HG03521 (cell line): ENCODE measurements around the gene RPL19.

ENCODE experiments used
- ATAC-seq: cut with Tn5 transposase; IDR thresholded peaks from one replicate; pipeline ENCODE4 v1.9.1; 2021; ENCODE audit warnings: mild to moderate bottlenecking, moderate library complexity; ENCODE audit not compliant: unreplicated experiment

RPL19 gene

DNA sequence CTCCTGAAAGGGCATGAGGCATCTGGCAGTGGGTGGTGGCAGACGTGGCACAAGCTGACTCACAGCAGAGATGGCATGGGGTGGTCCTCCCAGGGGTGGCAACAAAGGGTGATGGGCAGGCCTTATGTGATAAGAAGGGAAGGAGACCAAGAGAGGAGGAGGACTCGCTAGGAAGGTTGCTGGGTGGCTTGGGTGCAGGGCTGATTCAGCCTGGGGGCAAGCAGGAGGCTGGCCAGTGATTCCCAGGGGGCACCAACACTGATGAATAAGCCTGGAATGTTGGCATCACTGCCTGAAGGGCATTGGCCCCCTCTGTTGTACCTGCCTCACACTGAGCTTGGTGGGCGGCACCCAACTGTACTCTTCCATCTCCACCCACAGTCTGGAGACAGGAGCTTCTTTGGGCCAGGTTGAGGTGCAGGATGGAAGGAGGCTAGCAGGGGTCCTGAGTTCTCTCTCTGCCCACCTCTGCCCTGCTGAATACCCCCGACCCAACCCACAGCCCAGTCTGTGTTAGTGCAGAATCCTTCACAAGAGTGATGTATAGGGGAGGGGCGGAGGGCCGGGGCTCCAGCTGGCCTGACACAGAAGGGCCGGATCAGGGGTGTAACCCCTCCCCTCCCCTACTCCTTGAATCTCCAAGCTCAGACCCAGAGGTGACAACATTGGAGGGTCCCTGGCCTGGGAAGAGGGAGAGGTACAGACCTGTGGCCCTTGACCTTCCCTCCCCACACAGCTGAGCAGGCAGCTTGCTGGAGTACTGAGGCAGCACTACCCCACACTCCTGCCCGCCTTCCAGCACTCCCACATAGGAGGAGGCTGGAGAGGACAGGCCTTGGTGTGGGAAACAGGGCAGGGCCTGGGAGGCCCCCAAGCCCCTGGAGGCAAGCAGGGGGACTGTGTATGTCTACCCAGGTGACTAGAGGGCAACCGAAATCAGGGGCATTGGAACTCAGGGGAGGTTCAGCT, 23.1 kb downstream of the RPL19 start:
- no peak for ATAC-seq

DNA sequence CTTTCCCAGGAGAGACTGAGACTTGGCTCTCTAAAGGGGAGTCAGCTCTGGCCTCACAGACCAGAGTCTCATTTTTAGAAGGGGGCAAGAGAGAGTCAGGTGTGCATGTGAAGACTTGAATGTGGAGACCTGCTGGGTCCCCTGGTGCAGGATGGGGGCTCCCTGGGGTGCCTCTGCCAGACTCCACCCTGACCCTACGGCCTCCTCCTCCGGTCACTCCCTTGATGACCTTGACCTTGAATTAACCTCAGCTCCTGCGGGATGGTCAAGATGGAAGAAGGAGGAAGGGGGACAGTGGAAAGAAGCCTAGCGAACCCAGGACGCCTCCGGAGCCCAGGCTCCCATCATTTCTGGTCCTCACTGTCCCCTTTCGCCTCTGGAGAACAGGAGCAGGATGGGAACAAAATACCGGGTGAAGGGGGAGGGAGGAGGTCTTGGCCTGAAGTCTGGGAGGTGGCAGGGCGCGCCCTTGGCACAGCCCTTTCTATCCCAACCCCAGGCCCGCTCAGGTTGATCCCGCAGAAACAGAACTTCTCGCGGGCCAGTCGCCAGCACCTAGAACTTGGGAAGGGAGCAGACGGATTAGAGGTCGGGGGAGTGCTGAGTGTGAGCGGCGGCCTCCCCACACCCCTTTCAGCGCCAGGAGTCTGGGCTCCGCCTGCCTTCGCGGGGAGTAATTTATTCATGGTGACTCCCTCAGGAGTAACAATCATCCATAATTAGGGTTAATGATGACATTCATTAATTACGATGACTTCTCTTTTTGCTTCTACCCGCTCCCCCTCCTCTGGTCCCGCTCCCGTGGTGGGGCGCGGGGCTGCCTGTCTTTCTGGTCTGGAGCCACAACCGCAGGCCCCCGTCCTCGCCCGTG, 24.1 kb downstream of the RPL19 start:
- no peak for ATAC-seq

DNA sequence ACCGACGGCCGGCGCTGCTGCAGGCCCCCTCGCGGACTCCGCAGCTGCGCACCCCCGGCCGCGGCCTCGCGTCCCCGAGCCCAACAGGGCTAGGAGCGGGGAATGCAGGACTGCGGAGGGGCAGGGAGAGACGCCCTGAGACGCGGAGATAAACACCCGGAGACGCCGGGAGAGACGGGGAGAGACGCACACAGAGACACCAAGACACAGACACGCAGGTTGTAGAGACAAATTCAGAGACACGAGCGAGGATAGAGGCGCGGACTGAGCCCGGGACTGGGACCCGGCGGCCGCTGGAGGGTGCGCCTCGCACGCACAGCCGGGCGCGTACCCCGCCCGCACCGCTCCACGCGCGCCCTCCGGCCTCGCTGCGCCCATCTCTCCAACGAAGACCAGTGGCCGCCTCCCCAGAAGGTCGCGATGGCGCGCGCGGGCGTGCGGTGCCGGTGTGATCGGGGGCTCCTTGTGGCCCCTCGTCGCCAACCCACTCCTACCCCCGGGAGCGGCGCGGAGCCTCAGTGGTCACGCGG, 24.8 kb downstream of the RPL19 start:
- ATAC-seq = no peak

DNA sequence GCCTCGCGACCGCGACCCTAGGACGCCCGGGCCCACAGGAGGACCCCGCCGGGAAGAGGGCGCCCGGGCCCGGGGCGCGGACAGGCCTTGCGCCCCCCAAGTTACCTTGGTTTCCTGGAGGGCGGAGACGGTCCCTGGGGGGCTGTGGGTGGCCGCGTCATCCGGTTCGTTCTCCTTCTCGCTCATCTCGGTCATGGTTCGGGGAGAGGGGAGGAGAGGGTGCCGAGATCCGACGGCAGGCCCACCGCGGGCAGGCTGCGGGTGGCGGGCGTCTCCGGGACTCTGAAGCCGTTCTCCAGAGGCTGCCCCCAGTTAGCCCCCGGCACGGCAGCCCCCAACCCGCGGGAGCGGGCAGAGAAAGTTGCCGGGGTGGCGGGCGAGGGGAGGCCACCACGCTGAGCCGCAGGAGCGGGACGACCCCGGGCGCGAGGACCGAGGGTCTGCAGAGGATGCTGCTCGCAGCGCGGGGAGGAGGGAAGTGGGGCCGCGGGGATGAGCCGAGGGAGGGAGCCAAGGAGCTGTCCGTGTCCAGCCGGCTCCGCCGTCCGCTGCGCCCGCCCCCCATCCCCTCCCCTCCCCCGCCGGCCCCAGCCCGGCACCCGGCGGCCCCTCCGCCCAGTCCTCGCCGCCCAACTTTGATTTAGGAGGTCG, 25.4 kb downstream of the RPL19 start, which contains the start of gene STAC2:
Gene STAC2 (minus strand): TSS at position 638 of the 651 bp plus-strand sequence. CDS start 443 bp downstream, at position 195.
- no peak for ATAC-seq

DNA sequence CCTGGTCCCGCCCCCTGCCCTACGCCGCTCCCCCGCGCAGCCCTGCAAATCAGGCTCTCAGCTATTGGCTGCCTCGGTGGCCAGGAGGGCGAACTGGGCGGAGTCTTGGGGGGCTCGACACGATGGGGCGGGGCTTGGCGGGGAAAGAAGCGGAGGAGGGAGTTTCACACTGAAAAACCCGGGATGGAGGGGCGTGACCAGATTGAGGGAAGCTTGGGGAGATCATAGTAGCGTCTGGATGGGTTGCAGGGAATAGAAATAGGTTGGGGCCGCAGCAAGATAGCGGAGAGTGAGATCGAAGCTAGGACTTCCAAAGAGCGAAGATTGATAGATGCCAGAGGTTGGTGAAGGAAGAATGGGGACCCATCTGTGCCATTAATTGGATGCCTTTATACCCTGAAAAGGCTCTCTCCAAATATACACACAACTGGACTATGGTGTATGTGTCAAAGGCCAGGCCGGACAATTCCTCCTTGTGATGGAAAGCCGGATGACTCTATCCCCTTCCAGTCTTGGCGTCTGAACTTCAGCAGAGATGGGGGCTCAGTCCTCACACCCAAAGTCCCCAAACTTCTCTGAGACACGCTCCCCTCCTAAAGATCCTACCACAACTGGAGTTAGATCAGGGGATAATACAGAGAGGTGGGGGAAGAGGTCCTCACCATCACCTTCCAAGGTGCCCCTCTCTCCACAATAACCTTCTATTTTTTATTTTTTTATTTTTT, 26.0 kb downstream of the RPL19 start:
- ATAC-seq = no peak

DNA sequence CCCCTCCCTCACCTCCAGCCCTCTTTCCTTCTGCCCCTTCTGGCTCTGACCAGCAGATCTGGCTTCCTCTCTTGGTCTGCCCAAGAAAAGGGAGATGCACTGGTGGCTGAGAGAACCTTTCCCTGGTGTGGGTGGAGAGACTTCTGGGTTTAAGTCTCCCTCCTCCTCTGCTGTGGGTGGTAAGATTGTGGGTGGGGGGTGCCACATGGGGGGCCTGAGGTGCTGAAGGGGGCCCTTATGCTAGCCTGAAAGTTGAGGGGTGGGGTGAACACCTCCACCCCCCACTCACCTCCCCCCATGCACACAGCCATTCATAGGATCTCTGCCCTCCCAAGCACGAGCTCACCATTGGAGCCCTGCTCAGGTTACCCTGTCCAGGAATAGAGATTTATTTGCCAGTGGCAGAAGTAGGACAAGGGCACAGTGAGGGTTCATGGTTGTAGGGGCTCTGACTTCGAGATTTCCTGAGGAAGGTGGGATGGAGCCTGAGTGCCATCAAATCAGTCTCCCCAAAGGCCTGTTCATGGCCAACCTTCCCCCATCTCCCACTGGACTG, 27.4 kb downstream of the RPL19 start:
- ATAC-seq = no peak

DNA sequence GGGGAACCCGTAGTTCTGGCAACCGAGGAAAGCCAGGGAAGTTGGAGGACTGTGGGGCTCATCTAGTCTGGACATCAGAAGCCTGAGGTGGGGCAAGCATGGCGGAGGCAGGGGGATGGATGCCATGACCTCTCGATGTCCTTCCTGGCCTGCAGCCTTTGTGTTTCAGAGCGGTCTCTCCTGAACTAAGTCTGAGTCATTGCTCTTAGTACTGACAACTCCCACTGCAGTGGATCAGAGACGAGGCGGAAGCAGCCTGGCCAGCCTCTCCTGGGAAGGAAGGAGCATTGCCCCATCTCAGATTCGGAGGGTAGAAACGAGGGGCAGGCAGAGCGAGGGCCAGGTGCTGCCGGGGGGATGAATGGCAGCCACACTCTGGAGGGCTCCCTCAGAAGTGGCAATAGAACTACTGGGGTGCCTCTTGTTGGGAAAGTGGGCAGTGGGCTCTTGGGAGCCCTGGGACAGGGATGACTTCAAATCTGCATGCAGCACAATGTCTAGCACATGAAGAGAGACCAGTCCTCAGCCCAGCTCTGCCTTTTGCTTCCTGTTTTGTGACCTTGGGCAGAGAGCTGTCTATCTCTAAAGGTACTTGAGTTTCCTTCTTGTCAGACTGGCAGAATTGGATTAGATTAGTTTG, 29.3 kb downstream of the RPL19 start:
- ATAC-seq = no peak

DNA sequence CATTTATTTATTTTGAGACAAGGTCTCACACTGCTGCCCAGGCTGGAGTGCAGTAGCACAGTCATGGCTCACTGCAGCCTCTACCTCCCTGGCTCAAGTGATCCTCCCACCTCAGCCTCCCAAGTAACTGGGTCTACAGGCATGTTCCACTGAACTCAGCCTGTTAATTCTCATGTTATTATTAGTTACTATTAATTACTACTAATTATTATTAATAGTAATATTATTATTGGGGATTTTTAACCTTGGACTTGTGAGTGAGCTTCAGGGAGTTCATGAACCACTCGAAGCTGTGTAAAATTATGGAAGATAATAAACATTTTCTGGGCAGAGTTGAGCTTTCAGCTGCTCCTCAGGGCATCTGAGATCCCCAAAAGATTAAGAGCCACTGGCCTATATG, 30.3 kb downstream of the RPL19 start:
- no peak for ATAC-seq

DNA sequence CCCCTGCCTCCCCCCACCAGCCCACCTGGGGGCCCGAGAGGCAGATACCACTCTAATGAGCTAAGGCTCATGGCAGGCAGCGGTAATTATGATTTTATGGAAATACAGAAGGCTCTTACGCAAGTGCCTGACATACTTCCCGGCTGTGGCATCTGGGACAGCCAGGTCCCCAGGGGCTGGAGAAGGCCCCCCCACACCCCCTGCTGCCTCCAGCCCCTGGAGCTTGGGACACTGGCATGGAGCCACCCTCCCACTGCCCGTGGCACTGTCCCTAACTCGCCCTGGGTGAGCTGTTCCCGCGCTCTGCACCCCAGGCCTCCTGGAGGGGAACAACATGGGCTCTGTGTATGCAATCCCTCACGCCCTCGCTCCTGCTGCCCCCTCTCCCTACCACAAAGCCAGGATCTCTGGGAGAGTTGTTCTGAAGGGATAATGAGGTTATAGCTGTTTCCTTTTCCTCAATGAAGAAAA, 31.0 kb downstream of the RPL19 start:
- no peak for ATAC-seq

DNA sequence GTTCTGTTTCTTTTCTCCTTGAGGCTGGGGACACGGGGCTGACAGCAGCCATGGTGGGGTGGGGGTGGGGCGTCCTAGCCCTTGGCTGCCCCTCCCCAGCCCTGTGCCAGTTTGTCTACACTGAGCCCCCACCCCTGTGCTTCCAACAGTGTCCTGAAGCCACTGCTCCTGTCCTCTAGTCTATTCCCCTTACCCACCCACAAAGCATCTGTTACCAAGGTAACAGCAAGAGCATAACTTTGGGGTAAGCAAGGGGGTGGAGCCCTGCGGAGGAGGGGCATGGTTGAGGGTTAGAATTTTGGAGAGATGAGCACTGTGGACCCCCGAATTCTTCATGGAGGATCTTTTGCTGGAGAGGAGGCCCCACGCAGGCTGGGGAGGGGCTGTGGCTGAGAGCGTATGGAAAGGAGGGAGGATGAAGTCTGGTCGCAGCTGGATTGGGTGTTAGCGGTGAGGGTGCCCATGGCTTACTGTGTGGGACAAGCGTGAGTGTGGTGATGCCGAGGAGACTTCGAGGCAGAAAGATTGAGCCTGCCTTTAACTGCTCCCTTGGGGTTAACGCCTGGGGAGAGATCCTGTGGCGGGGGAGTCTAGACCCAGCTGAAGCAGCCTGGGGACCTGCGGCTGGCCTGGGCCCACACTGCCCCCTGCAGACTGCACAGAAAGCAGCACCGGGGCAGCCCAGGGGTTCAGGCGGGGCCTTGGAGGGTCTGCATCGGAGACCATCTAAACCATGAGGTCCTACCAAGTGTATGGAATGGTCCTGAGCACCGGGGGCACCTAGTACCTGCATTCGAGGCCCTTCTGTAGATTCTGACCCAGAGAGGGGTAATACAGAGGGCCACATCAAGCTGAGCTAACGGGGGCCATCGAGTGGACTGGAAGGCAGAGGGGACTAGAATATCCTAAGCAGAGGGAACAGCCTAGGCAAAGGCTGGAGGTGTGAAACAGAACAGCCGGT, 31.8 kb downstream of the RPL19 start:
- ATAC-seq = no peak

DNA sequence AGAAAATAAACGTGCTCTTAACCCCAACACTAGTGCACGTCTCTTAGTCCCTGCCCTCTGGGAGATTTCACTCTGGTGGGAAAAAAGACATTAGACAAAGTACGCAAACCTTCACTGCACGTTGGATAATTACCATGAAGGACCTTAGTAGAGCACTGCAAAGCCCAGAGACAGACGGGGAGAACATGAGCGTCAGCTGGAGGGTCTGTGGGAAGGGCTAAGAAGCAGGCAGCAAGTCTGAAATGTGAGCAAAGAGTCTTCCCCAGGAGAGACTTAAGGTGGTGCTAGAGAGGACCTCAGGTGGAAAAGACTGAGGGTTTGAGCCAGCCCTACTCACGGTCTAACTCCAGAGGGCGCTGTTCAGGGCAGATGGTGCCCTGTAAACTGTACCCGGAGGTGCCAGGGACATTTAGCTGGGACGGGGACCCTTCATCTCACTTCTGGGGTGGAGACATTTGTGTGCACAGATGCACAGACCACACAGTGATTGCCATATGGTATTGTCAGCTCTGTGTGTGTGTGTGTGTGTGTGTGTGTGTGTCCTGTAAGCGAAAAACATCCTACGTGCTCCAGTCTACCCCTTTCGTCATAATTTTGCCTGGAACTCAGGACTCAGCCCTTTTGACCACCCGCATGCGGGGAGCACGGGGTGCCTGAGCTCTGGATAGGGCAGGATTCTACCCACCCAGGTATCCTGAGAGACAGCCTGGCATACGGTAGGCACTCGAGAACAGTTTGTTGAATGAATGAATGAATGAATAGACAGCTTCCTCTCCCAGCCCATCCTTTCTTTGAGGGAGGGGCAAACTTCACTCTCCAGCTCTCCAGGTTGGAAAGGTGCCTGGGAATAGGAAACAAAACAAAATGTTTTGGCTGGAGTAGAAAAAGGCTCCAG, 35.7 kb downstream of the RPL19 start:
- no peak for ATAC-seq

DNA sequence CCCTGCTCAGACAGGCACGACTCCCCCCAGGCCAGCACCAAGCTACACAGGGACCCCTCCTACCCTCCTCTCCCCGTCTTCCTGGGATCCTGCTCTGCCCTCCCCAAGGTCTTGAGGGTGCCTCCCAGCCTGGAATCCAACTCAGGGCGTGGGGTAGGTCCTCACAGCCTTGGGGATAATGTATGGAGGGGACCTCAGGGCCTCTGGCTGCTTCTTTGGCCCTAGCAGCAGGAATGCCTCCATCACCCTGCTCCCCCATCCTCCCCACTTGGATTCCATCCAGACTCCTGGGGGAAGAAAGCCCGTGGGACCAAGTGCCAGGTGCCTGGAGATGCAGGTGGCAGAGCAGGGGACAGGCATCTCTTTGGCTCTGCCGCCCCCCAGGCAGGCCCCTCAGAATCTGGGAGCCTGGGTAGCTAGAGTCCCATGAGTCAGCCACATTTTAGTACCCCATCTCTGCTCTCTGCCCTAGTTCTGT, 36.4 kb downstream of the RPL19 start:
- no peak for ATAC-seq

DNA sequence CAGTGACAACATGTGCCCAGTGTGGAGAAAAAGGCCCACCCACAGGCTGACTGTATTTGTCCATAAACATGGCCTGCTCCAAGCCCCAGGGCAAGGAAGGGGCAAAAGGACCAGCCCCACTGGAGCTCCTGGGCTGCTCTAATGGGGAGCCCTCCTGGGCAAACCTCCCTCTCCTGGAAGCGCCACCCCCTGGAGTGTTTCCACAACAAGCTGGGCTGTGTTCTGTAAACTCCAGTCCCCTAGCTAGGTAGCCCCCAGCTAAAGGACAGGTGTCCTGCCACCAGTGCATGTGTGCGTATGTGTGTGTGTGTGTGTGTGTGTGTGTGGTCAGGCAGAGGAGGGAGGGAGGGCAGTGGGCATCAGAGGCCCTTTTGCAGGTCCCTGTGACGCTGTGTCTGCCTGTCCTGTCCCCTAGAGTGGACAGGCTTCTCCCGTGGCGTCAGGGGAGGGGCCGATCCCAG, 36.9 kb downstream of the RPL19 start:
- no peak for ATAC-seq

DNA sequence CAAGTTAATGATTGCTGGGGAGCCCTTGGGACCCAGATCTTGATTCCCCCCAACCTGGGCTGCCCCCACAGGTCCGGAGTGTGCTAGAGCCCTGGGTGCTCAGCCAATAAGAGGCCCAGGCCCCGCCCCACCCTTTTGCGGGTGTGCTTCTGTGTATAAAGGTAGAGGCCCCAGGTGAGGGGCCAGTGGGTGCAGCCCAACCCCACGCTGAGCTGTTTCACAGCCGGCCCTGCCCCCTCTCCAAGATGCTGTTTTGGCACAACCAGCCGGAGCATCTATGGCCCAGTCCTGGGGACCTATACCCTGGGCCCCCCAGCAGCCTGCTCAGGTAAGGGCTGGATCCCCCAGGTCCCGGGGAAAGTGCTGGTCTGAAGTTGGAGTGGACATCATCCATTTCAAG, 37.5 kb downstream of the RPL19 start:
- no peak for ATAC-seq

DNA sequence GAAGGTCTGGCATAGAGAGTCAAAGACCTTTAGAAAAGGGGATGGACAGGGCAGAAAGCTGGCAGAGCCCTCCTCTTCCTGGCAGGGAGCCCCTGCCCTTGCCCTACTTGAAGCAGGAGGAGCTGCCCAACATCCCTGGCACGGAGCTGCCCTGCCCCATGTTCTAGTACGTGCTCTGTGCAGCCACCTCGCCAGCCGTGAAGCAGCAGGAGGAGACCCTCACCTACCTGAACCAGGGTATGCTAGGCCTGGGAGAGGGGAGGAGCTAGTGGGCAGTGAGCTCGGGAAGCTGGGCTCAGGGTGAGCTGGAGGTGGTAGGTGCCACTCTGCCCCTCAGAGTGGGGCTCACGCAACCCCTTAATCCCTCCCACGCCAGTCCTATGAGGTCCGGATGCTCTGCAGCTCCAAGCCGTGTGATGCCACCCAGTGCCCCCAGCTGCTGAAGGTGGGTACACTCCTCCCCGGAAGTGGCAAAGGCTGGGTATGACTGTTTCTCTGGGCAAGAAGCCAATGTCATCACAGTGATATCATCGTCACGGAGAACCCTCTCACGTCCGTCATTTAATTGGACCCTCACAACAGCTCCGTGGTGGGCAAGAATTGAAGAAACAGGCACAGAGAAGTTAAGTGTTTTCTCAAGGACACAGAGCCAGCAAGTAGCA, 38.4 kb downstream of the RPL19 start:
- ATAC-seq = no peak

DNA sequence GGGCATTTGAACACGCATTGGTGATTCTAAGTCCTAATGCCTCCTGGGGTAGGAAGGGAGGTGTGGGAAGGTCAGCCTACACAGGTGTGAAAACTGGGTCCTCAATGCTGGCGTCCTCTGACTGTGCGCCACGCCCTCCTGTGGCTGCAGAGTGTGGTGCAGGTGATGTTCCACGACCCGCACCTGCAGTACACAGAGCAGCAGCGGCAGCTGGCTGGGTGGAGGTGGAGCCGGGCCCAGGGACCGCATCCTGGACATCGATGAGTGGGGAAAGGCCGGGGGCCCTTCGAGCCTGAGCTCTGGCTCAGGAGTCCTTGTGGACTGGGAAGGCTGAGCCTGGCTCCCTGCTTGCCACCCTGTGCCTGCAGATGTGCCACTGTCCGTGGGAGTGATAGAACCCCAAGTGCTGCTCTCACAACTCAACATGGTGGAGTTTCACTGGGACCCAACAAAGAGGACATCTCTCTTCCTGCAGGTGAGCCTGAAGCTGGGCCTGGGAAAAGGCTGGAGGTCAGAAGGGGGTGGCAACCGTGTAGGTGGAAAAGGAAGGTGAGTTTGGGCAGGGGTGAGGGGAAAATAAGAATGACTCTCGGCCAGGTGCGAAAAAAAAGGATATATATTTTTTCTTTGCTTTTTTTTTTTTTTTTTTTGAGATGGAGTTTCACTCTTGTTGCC, 39.7 kb downstream of the RPL19 start:
- ATAC-seq = no peak
